Gastroesophageal sphincter (tissue), 4 donors: ENCODE results near the gene CEP135. TPM values are rescaled to one million over a fixed set of nuclear protein-coding genes. Genes with fewer than 3 reads are reported as not detected.

Experiments
- ATAC-seq: fragments of 150-250 bp; one replicate; pipeline ENCODE4 v1.9.1; 2016; ENCODE audit warnings: mild to moderate bottlenecking, moderate library complexity
- H3K27ac ChIP-seq, 4 donors: fragments of 200-600 bp; sonication (generic) in 3 of 4; 1 replicate in 3 of 4; 2 replicates in 1 of 4; pipeline ENCODE4 v1.5.1; 2016 to 2019
- H3K27me3 ChIP-seq: fragments of 200-600 bp; sonication (generic); one replicate; pipeline ENCODE4 v1.5.1; 2019
- H3K36me3 ChIP-seq, 2 donors: fragments of 200-600 bp; sonication (generic); one replicate each; pipeline ENCODE4 v1.5.1; 2019; ENCODE audit warnings: control low read depth in 1 of 2
- H3K4me1 ChIP-seq, 3 donors: fragments of 200-600 bp; sonication (generic); 1 replicate in 2 of 3; 2 replicates in 1 of 3; pipeline ENCODE4 v1.5.1; 2016 to 2019; ENCODE audit warnings: control low read depth in 2 of 3
- H3K4me3 ChIP-seq, 2 donors: fragments of 200-600 bp; sonication (generic); one replicate each; pipeline ENCODE4 v1.5.1; 2019; ENCODE audit warnings: mild to moderate bottlenecking in 1 of 2, moderate library complexity in 1 of 2
- H3K9me3 ChIP-seq, 3 donors: fragments of 200-600 bp; sonication (generic); one replicate each; pipeline ENCODE4 v1.5.1; 2017 to 2019; ENCODE audit warnings: control low read depth in 2 of 3
- EP300 ChIP-seq: sonication (generic); formaldehyde crosslinking; IDR thresholded peaks from one replicate; pipeline ENCODE4 v1.6.1; 2017; ENCODE audit warnings: antibody characterized with exemption, mild to moderate bottlenecking
- POLR2A ChIP-seq, 2 donors: fragments of 450-650 bp; IDR thresholded peaks; one replicate each; pipeline ENCODE4 v1.6.1; 2017; ENCODE audit warnings: antibody characterized with exemption in 2 of 2, mild to moderate bottlenecking in 2 of 2, moderate library complexity in 1 of 2
- POLR2AphosphoS5 ChIP-seq: sonication (generic); formaldehyde crosslinking; IDR thresholded peaks from one replicate; pipeline ENCODE4 v1.6.1; 2017; ENCODE audit warnings: antibody characterized with exemption
- WGBS, 2 donors: methylation state at CpG; one replicate each; pipeline ENCODE4 v1.1.5; 2018; ENCODE audit warnings: low coverage in 1 of 2; 5-methylcytosine and 5-hydroxymethylcytosine counted together
- total RNA-seq, 4 donors: library from RNA; depleted of rRNA; stranded (reverse); fragments of >200 nt; gene quantifications; one replicate each; pipeline ENCODE4 v1.1.0, GENCODE V29; 2016
- TF ChIP-seq, protein P1 (sequence below), 4 experiments: fragments of 200-600 bp in 2 of 4; fragments of 450-650 bp in 2 of 4; sonication (generic) in 1 of 4; IDR thresholded peaks; one replicate each; pipeline ENCODE4 v1.5.1; 2017 to 2019; ENCODE audit warnings: antibody characterized with exemption in 4 of 4, mild to moderate bottlenecking in 2 of 4, moderate library complexity in 2 of 4

Gene CEP135
- total RNA-seq, 4 donors from 2014 or later, result 4.5 to 5.3 (median 4.7) TPM

GRCh38 chr4:55921093-55921492 is 27.7 kb upstream of the CEP135 start:
- TF ChIP-seq POLR2AphosphoS5, result no peak
- TF ChIP-seq EP300, result no peak
- no peak for TF ChIP-seq POLR2A (IDR thresholded peaks at IDR 0.05)
- TF ChIP-seq, protein P1, sequence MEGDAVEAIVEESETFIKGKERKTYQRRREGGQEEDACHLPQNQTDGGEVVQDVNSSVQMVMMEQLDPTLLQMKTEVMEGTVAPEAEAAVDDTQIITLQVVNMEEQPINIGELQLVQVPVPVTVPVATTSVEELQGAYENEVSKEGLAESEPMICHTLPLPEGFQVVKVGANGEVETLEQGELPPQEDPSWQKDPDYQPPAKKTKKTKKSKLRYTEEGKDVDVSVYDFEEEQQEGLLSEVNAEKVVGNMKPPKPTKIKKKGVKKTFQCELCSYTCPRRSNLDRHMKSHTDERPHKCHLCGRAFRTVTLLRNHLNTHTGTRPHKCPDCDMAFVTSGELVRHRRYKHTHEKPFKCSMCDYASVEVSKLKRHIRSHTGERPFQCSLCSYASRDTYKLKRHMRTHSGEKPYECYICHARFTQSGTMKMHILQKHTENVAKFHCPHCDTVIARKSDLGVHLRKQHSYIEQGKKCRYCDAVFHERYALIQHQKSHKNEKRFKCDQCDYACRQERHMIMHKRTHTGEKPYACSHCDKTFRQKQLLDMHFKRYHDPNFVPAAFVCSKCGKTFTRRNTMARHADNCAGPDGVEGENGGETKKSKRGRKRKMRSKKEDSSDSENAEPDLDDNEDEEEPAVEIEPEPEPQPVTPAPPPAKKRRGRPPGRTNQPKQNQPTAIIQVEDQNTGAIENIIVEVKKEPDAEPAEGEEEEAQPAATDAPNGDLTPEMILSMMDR (IDR thresholded peaks at IDR 0.05), result no peak
- Histone ChIP-seq H3K27me3 (no peaks in the 10 kb centered on the region), H3K36me3 (no peaks in the 10 kb centered on the region), H3K4me1 (no peaks in the 10 kb centered on the region), H3K9me3 (no peaks in the 10 kb centered on the region), H3K4me3 (no peak overlapping the region), H3K27ac (no peak overlapping the region)
- ATAC-seq, result no peak
- 72 to 88% methylated on average over 3 of the region's 3 CpGs for WGBS, 2 donors

DNA sequence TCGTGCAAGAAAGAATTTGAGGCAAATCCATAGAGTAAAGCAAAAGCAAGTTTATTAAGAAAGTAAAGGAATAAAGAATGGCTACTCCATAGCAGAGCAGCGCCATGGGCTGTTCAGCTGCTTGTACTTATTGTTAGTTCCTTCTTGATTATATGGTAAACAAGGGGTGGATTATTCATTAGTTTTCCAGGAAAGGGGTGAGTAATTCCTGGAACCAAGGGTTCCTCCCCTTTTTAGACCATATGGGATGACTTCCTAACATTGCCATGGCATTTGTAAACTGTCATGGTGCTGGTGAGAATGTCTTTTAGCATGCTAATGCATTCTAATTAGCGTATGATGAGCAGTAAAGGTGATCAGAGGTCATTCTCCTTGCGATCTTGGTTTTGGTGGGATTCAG is 23.5 kb upstream of the CEP135 start:
- no peaks in the 10 kb centered on the region for H3K9me3 ChIP-seq
- no peak for TF ChIP-seq POLR2AphosphoS5
- ATAC-seq, result no peak

DNA sequence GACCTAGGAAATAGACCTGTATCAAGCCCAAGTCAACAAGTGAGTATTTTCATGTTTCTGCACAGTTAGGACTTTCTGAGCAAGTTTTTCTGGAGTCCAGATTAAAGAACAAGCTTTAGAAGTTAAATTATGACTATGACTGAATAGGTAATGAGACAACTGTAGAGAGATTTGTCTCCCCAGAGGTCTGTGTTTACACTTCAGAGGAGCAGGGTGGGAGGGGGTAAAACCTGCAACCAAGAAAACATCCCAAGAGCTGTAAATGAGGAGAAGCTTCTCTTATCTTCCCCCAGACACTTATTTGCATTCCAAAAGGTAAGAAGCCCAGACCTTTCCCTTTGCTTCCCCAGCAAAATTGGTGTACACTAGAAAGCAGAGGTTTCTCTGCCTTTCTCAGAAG is 22.1 kb upstream of the CEP135 start:
- TF ChIP-seq, protein P1 (IDR thresholded peaks at IDR 0.05), result no peak
- TF ChIP-seq EP300, result no peak
- TF ChIP-seq POLR2A (IDR thresholded peaks at IDR 0.05), result no peak
- no peak for TF ChIP-seq POLR2AphosphoS5
- no peak overlapping the region for H3K27ac ChIP-seq
- no peaks in the 10 kb centered on the region for H3K4me1 ChIP-seq
- H3K27me3 ChIP-seq, result no peaks in the 10 kb centered on the region
- ATAC-seq, result no peak
- no peaks in the 10 kb centered on the region for H3K9me3 ChIP-seq
- H3K4me3 ChIP-seq, result no peak overlapping the region
- no peaks in the 10 kb centered on the region for H3K36me3 ChIP-seq

More for the DNA sequence above, 23.5 kb upstream of the CEP135 start:
- H3K4me1 ChIP-seq, result no peaks in the 10 kb centered on the region
- H3K36me3 ChIP-seq, result no peaks in the 10 kb centered on the region
- WGBS, 2 donors, result 74 to 95% methylated on average over 3 to 4 of the region's 4 CpGs
- H3K27me3 ChIP-seq, result no peaks in the 10 kb centered on the region
- no peak overlapping the region for H3K27ac ChIP-seq
- H3K4me3 ChIP-seq, result no peak overlapping the region

GRCh38 chr4:55927803-55928437 is 20.8 kb upstream of the CEP135 start:
- Histone ChIP-seq H3K4me1 (no peaks in the 10 kb centered on the region), H3K27me3 (no peaks in the 10 kb centered on the region), H3K9me3 (no peaks in the 10 kb centered on the region), H3K27ac (no peak overlapping the region), H3K4me3 (no peak overlapping the region), H3K36me3 (no peaks in the 10 kb centered on the region)
- 46 to 67% methylated on average over 1 to 2 of the region's 2 CpGs for WGBS, 2 donors
- TF ChIP-seq EP300, result no peak
- no peak for TF ChIP-seq POLR2AphosphoS5
- TF ChIP-seq, protein P1 (IDR thresholded peaks at IDR 0.05), result no peak
- TF ChIP-seq POLR2A (IDR thresholded peaks at IDR 0.05), result no peak
- no peak for ATAC-seq

DNA sequence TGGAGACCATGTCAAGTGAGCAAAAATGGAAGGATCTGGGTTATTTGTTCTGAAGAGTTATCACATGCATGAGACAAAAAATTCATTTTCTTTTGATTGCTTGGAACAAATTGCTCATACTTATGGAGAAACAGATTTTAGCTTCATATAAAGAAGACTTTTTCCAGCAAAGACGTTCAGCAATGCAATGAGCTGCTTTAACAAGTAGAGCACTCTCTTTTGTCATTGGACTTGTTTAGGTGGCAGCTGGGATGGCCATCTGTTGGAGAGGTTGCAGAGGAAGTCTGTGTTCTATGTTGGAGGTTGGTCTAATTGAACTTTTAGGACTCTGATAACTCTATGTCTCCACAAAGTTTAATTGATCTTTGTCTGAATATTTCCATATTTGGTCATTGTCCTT is 19.9 kb upstream of the CEP135 start:
- no peaks in the 10 kb centered on the region for H3K9me3 ChIP-seq
- H3K27ac ChIP-seq, result no peak overlapping the region
- no peaks in the 10 kb centered on the region for H3K36me3 ChIP-seq
- WGBS, 2 donors, result 54 to 80% methylated on average over 1 of the region's 1 CpG
- H3K4me1 ChIP-seq, result no peaks in the 10 kb centered on the region
- no peak for ATAC-seq
- no peak overlapping the region for H3K4me3 ChIP-seq
- no peaks in the 10 kb centered on the region for H3K27me3 ChIP-seq
- TF ChIP-seq POLR2AphosphoS5, result no peak
- TF ChIP-seq EP300, result no peak
- no peak for TF ChIP-seq POLR2A (IDR thresholded peaks at IDR 0.05)
- TF ChIP-seq, protein P1 (IDR thresholded peaks at IDR 0.05), result no peak
